ENCODE data around the gene RHBDF2.

RHBDF2 gene

DNA sequence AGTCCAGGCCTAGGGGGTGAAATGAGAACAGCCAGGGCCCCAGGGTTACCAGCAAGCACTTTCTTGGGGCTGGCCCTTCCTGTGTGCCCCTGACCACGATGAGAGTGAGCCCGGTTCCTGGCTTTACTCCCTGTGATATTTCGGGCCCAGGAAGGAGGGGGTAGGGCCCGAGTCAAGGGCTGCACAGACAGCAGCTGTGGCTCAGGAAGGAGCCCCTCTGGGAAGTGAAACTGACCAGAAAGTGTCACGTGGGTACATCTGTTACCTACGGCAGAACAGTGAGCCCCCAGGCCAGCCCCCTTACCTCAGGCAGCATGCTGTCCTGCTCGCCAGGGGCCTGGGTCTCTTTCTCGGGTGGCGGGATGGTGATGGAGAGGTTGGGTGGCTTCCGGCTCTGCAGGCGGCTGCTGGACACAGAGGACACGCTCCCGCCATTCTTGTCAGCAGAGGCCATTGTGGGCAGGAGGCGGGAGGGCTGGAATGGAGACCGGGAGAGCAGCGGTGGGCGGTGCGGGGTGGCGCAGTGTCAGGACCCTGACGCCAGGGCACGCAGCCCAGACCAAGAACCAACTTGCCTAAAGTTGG, 20.1 kb downstream of the RHBDF2 start:
- no peak overlapping the region for H3K4me3 ChIP-seq
- TF ChIP-seq, protein P1, sequence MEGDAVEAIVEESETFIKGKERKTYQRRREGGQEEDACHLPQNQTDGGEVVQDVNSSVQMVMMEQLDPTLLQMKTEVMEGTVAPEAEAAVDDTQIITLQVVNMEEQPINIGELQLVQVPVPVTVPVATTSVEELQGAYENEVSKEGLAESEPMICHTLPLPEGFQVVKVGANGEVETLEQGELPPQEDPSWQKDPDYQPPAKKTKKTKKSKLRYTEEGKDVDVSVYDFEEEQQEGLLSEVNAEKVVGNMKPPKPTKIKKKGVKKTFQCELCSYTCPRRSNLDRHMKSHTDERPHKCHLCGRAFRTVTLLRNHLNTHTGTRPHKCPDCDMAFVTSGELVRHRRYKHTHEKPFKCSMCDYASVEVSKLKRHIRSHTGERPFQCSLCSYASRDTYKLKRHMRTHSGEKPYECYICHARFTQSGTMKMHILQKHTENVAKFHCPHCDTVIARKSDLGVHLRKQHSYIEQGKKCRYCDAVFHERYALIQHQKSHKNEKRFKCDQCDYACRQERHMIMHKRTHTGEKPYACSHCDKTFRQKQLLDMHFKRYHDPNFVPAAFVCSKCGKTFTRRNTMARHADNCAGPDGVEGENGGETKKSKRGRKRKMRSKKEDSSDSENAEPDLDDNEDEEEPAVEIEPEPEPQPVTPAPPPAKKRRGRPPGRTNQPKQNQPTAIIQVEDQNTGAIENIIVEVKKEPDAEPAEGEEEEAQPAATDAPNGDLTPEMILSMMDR (IDR thresholded peaks at IDR 0.05) = no peak
- H3K27ac ChIP-seq = no peak overlapping the region
- intact Hi-C loops (cut with DNase I; ENCODE audit: low total_unique reads) = no loop called here
- peaks cover 0 to 34% (median 0%) of the 10 kb centered on the region in 3 donors for H3K36me3 ChIP-seq
- H3K27me3 ChIP-seq = no peaks in the 10 kb centered on the region
- no peaks in the 10 kb centered on the region for H3K9me3 ChIP-seq
- H3K4me1 ChIP-seq = no peaks in the 10 kb centered on the region
- no peak for DNase-seq

DNA sequence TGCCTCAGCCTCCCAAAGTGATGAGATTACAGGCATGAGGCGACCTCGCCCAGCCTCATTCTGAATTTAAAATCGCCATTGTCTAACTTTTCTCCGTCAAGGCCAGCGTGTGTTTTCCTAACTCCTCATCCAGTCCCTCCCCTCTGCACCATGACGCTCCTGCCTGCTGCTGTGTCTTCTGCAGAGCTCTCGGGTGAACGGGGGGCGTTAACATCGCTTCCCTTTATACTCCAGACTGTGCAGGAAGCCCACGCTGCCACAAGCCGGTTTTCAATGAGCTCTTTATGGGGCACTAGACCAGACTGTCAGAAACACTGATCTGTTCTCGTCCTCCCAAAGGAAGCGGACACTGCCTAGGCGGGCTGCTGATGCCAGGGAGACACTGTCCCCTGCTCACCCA, 20.6 kb downstream of the RHBDF2 start:
- TF ChIP-seq, protein P1 (IDR thresholded peaks at IDR 0.05) = no peak
- Histone ChIP-seq H3K4me3 (no peak overlapping the region), H3K27me3 (no peaks in the 10 kb centered on the region), H3K27ac (no peak overlapping the region), H3K4me1 (no peaks in the 10 kb centered on the region), H3K36me3 (peaks cover 0 to 37% (median 0%) of the 10 kb centered on the region in 3 donors), H3K9me3 (no peaks in the 10 kb centered on the region)
- no peak for DNase-seq
- intact Hi-C loops (cut with DNase I; ENCODE audit: low total_unique reads) = no loop called here

DNA sequence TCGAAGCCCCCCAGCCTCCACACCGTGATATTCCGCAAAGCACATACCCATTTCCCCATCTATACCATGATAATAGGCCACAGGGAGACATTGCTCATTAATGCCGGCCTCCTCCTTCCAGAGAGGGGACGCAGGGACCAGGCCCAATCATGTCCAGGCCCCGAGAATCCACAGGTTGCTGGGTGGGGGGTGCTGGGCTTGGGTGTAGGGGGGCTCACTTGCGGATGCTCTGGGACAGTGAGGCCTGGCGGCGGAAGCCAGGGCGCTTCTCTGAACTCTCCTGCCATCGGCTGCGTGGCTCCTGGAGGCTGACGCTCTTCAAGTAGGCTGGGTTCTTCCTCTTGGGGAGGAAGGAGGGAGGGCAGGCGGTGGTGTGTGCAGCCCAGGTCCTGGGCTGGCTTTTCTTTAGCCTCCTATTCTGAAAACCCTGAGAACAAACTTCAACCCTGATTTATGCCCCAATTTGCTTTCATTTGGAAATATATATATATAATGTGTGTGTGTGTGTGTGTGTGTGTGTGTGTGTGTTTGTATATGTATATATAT, 21.6 kb downstream of the RHBDF2 start:
- H3K27ac ChIP-seq = no peak overlapping the region
- TF ChIP-seq, protein P1 (IDR thresholded peaks at IDR 0.05) = no peak
- intact Hi-C loops (cut with DNase I; ENCODE audit: low total_unique reads) = no loop called here

DNA sequence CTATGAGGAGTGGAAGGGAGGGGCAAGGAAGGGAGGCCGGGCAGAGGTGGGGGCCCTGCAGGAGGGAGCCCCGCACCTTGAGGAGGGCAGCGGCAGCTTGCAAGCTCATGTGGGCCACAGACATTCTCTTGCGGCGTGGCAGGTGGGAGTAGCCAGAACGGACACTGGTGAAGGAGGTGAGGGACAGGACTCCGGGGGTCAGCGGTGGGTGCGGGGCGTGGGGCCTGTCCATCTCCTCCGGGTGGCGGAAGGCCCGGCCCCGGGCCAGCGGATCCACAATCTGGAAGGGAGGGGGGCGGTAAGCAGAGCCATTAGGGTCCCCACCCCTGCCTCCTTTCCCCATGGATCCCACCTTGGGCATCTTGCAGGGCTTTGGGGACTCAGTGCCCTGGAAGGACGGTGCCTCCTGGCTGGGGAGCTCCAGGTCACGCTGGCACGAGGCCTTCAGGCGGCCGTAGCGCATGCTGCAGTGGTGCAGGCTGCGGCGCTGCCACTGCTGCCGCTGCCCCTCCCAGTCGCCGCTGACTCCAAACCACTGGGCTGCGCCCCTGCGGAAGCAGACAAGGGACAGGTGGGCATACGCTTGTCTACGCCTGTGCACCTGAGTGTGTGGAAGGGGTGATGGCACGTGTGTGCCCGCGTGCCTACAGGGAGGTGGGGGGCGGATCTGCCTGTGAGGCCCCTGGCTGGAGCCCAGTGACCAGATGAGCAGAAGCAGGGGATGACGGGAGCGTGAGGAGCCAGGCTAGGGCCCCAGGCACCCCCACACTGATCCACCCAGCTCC, 22.3 kb downstream of the RHBDF2 start:
- Histone ChIP-seq H3K27me3 (no peaks in the 10 kb centered on the region), H3K4me3 (no peak overlapping the region), H3K27ac (no peak overlapping the region), H3K36me3 (peaks cover 0 to 52% (median 0%) of the 10 kb centered on the region in 3 donors), H3K4me1 (no peaks in the 10 kb centered on the region), H3K9me3 (no peaks in the 10 kb centered on the region)
- TF ChIP-seq, protein P1 (IDR thresholded peaks at IDR 0.05) = no peak
- no peak for DNase-seq
- intact Hi-C loops (cut with DNase I; ENCODE audit: low total_unique reads) = no loop called here

More for the DNA sequence above, 21.6 kb downstream of the RHBDF2 start:
- Histone ChIP-seq H3K9me3 (no peaks in the 10 kb centered on the region), H3K4me1 (no peaks in the 10 kb centered on the region), H3K4me3 (no peak overlapping the region), H3K36me3 (peaks cover 0 to 45% (median 0%) of the 10 kb centered on the region in 3 donors), H3K27me3 (no peaks in the 10 kb centered on the region)
- DNase-seq = no peak

DNA sequence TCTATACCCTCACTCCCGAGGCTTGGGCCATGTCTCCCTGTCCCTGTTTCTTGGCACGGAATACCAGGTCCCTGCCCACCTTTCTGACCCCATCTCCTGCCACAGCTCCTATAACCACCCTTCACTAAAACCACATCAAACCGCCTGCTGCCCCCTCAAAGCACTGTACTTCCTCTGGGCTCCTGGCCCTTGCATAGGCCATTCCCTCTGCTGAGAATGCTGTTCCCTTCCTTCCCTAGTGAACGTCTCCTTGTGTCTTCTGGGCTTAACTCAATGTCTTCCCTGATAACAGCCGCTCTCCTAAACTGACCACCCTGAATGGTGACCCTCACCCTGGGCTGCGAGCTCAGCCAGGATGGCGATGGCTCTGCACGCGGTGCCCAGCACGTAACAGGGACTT, 23.1 kb downstream of the RHBDF2 start:
- H3K4me3 ChIP-seq = no peak overlapping the region
- intact Hi-C loops (cut with DNase I; ENCODE audit: low total_unique reads) = no loop called here
- H3K9me3 ChIP-seq = no peaks in the 10 kb centered on the region
- no peaks in the 10 kb centered on the region for H3K4me1 ChIP-seq
- no peaks in the 10 kb centered on the region for H3K27me3 ChIP-seq
- DNase-seq = no peak
- peaks cover 0 to 60% (median 0%) of the 10 kb centered on the region in 3 donors for H3K36me3 ChIP-seq
- TF ChIP-seq, protein P1 (IDR thresholded peaks at IDR 0.05) = no peak
- H3K27ac ChIP-seq = no peak overlapping the region
